ENCODE measurements around the gene MMP24. TPM values are rescaled to one million over a fixed set of nuclear protein-coding genes. Genes with fewer than 3 reads are reported as not detected.
"Not testable (repeated sequence)": the region's sequence is repeated elsewhere in the genome, so short reads cannot be mapped to it uniquely, and the experiment has no call there.

MMP24 gene
- total RNA-seq, 1 donor from 2014 or later, result 1.1 TPM

GRCh38 chr20:35187584-35188190 is 38.8 kb upstream of the MMP24 start:
- no peak for TF ChIP-seq CTCF (IDR thresholded peaks at IDR 0.05; ENCODE audit: unreplicated experiment)
- H3K27me3 Mint-ChIP-seq (ENCODE audit: low read depth), result no peaks in the 10 kb centered on the region
- H3K4me3 Mint-ChIP-seq, result no peak overlapping the region
- peaks cover 10% of the 10 kb centered on the region for H3K36me3 Mint-ChIP-seq
- no peak for DNase-seq (ENCODE audit: low spot score in 2 of 2, unreplicated experiment in 2 of 2)
- H3K4me1 Mint-ChIP-seq, result peaks cover 17% of the 10 kb centered on the region
- no peak overlapping the region for H3K27ac Mint-ChIP-seq
- peaks cover 20% of the 10 kb centered on the region for H3K9me3 Mint-ChIP-seq

GRCh38 chr20:35189223-35189622 is 37.3 kb upstream of the MMP24 start:
- peaks cover 23% of the 10 kb centered on the region for H3K4me1 Mint-ChIP-seq
- peaks cover 26% of the 10 kb centered on the region for H3K9me3 Mint-ChIP-seq
- H3K4me3 Mint-ChIP-seq; H3K27me3 Mint-ChIP-seq (ENCODE audit: low read depth); DNase-seq (ENCODE audit: low spot score in 2 of 2, unreplicated experiment in 2 of 2); H3K27ac Mint-ChIP-seq: not testable (repeated sequence)
- peaks cover 11% of the 10 kb centered on the region for H3K36me3 Mint-ChIP-seq

GRCh38 chr20:35190556-35190955 is 35.9 kb upstream of the MMP24 start:
- TF ChIP-seq CTCF (IDR thresholded peaks at IDR 0.05; ENCODE audit: unreplicated experiment), result no peak
- Mint-ChIP-seq H3K27me3 (ENCODE audit: low read depth) (no peaks in the 10 kb centered on the region), H3K4me3 (no peak overlapping the region), H3K9me3 (peaks cover 25% of the 10 kb centered on the region), H3K27ac (no peak overlapping the region), H3K4me1 (peaks cover 23% of the 10 kb centered on the region), H3K36me3 (peaks cover 12% of the 10 kb centered on the region)
- no peak for DNase-seq (ENCODE audit: low spot score in 2 of 2, unreplicated experiment in 2 of 2)

GRCh38 chr20:35191419-35192117 is 34.9 kb upstream of the MMP24 start:
- no peak for DNase-seq (ENCODE audit: low spot score in 2 of 2, unreplicated experiment in 2 of 2)
- H3K27me3 Mint-ChIP-seq (ENCODE audit: low read depth), result no peaks in the 10 kb centered on the region
- peaks cover 28% of the 10 kb centered on the region for H3K9me3 Mint-ChIP-seq
- H3K4me1 Mint-ChIP-seq, result peaks cover 23% of the 10 kb centered on the region
- H3K27ac Mint-ChIP-seq, result peak overlapping the region; percentile 41
- peaks cover 16% of the 10 kb centered on the region for H3K36me3 Mint-ChIP-seq
- TF ChIP-seq CTCF (IDR thresholded peaks at IDR 0.05; ENCODE audit: unreplicated experiment), result no peak
- H3K4me3 Mint-ChIP-seq, result no peak overlapping the region

GRCh38 chr20:35192118-35192872 is 34.2 kb upstream of the MMP24 start:
- peaks cover 23% of the 10 kb centered on the region for H3K4me1 Mint-ChIP-seq
- peaks cover 23% of the 10 kb centered on the region for H3K36me3 Mint-ChIP-seq
- H3K4me3 Mint-ChIP-seq, result no peak overlapping the region
- DNase-seq (ENCODE audit: low spot score in 2 of 2, unreplicated experiment in 2 of 2), result no peak
- peak overlapping the region; percentile 88 for H3K27ac Mint-ChIP-seq
- peaks cover 36% of the 10 kb centered on the region for H3K9me3 Mint-ChIP-seq
- H3K27me3 Mint-ChIP-seq (ENCODE audit: low read depth), result no peaks in the 10 kb centered on the region
- no peak for TF ChIP-seq CTCF (IDR thresholded peaks at IDR 0.05; ENCODE audit: unreplicated experiment)

GRCh38 chr20:35193031-35193791 is 33.3 kb upstream of the MMP24 start:
- not testable (repeated sequence) for DNase-seq (ENCODE audit: low spot score in 2 of 2, unreplicated experiment in 2 of 2); H3K27me3 Mint-ChIP-seq (ENCODE audit: low read depth); H3K27ac Mint-ChIP-seq; H3K4me3 Mint-ChIP-seq
- H3K36me3 Mint-ChIP-seq, result peaks cover 25% of the 10 kb centered on the region
- H3K9me3 Mint-ChIP-seq, result peaks cover 38% of the 10 kb centered on the region
- peaks cover 23% of the 10 kb centered on the region for H3K4me1 Mint-ChIP-seq
